ENCODE measurements around the gene MAPK8IP1.

MAPK8IP1 gene

GRCh38 chr11:45906965-45907611 is 21.6 kb downstream of the MAPK8IP1 start, which contains the start of gene FREY1:
FREY1 (minus strand) TSS chr11:45907271; CDS start chr11:45907245, 26 bp downstream.
- in situ Hi-C loops (cut with MboI; ENCODE audit: low sequenced_read_pairs) = no loop called here

GRCh38 chr11:45907911-45908370 is 22.5 kb downstream of the MAPK8IP1 start:
- in situ Hi-C loops (cut with MboI; ENCODE audit: low sequenced_read_pairs) = no loop called here

GRCh38 chr11:45909594-45910475 is 24.4 kb downstream of the MAPK8IP1 start:
- in situ Hi-C loops (cut with MboI; ENCODE audit: low sequenced_read_pairs) = no loop called here

DNA sequence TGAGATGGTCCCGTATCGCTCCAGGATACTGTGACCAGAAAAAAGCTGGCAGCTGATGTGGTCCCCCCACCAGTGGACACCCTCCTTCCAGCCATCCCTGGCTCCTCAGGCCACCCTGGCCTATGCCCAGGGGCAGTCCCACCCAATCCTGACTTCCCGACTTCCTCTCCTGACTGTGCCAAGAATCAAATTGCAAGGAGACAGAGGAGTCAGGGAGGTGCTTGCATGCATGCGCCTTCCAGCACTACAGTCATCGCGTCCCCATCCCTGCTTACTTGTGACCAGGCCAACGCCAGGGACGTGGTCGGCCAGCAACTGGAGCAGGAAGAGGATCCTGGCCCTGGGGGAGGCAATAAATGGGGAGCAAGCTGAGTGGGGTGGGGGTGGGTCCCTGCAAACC is 25.2 kb downstream of the MAPK8IP1 start:
- in situ Hi-C loops (cut with MboI; ENCODE audit: low sequenced_read_pairs) = no loop called here

GRCh38 chr11:45913514-45913913 is 28.1 kb downstream of the MAPK8IP1 start:
- in situ Hi-C loops (cut with MboI; ENCODE audit: low sequenced_read_pairs) = no loop called here

GRCh38 chr11:45913942-45914635 is 28.6 kb downstream of the MAPK8IP1 start:
- in situ Hi-C loops (cut with MboI; ENCODE audit: low sequenced_read_pairs) = no loop called here

GRCh38 chr11:45915446-45915845 is 30.0 kb downstream of the MAPK8IP1 start:
- in situ Hi-C loops (cut with MboI; ENCODE audit: low sequenced_read_pairs) = no loop called here

- in situ Hi-C loops (cut with MboI; ENCODE audit: low sequenced_read_pairs) = no loop called here
Observed at GRCh38 chr11:45917286-45917622, 31.8 kb downstream of the MAPK8IP1 start.

- in situ Hi-C loops (cut with MboI; ENCODE audit: low sequenced_read_pairs) = no loop called here
Observed at GRCh38 chr11:45917623-45918330, 32.3 kb downstream of the MAPK8IP1 start, which contains the start of gene PEX16. PEX16 (minus strand) TSS chr11:45917877; CDS start chr11:45917811, 66 bp downstream.

DNA sequence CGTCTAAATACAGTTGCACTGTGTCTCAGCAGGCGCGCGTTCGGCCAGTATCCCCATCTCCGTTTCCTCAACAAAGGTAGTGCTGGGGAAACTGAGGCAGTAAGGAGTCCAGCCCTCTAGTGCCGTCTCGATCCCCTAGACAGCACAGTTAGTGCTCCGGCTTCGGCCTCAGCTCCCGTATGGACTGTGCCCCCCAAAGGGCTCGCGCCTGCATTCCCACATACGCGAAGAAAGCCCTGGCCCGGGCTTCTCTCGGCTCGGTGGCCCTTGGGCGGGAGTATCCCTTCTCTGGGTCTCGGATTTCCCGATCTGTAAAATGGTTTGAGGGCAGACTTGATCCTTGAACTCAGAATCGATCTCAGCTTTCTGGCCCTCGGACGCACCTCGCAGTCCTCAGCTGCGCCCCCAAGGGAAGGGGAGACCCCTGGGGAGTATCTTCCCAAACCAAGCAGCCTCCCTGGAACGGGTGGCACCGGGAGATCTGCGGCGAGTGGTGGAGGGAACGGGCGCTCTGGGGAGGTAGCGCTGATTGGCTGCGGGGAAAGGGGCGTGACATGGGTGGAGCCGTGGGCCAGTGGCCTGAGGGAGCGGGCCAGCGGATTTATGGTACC is 33.0 kb downstream of the MAPK8IP1 start:
- in situ Hi-C loops (cut with MboI; ENCODE audit: low sequenced_read_pairs) = no loop called here

DNA sequence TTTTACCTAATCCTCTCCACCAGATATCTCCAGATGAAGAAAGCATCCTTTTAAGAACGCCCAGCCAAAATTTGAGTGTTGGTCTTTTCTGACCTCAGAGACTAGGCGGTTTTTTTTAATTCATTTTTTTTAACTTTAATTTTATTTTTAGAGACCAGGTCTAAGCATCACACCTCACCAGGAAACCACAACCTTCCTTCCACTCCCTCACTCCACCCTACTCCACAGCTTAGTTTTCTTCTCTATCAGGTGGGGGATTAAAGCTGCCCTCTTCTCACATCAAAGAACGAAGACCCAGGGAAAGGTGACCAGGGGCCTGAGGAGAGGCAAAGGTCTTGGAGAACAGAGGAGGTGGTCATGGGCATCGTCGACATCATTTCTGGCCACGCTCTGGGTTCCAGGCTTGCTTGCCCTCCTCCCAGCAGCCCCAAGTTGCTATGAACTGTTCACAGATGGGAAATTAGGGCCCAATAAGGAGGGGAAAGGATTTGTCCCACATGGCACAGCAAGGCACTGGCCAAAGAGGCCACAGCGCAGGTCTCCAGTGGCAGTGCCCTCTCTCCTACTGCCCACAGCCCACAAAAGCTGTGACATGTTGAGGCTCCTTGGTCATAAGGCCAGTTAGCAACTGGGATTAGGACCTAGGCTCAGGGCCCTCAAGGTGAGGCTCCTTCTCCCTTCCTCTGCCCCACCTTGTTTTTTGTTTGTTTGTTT is 33.7 kb downstream of the MAPK8IP1 start:
- in situ Hi-C loops (cut with MboI; ENCODE audit: low sequenced_read_pairs) = no loop called here

DNA sequence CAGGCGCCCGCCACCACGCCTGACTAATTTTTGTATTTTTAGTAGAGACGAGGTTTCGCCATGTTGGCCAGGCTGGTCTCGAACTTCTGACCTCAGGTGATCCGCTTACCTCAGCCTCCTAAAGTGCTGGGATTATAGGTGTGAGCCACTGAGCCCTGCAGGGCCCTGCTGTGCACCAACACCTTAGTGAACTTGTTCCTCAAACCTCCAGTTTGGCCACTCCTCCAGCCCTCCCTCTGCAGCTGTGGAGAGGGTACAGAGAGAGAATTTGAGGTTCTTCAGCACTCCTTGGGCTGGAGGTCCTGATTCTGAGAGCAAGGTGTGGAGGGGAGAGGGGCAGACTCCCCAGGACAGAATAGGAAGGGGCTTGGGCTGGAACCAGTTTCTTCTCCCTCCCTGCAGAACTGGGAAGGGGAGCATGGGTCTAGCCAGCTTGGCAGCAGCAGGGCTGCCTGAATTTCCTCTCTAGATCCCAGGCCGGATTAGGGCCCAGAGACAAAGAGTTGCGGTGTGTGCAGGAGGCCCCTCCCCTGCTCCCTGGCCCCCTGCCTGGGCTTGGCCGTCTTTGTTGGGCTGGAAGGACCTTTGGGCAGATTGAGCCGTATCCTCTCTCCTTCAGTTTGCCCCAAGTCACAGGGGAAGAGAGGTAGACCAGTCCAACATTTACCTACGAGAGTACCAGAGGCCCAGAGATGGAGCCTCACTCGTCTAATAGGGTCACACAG is 34.5 kb downstream of the MAPK8IP1 start:
- in situ Hi-C loops (cut with MboI; ENCODE audit: low sequenced_read_pairs) = no loop called here

GRCh38 chr11:45920531-45921477 is 35.4 kb downstream of the MAPK8IP1 start:
- in situ Hi-C loops (cut with MboI; ENCODE audit: low sequenced_read_pairs) = no loop called here

DNA sequence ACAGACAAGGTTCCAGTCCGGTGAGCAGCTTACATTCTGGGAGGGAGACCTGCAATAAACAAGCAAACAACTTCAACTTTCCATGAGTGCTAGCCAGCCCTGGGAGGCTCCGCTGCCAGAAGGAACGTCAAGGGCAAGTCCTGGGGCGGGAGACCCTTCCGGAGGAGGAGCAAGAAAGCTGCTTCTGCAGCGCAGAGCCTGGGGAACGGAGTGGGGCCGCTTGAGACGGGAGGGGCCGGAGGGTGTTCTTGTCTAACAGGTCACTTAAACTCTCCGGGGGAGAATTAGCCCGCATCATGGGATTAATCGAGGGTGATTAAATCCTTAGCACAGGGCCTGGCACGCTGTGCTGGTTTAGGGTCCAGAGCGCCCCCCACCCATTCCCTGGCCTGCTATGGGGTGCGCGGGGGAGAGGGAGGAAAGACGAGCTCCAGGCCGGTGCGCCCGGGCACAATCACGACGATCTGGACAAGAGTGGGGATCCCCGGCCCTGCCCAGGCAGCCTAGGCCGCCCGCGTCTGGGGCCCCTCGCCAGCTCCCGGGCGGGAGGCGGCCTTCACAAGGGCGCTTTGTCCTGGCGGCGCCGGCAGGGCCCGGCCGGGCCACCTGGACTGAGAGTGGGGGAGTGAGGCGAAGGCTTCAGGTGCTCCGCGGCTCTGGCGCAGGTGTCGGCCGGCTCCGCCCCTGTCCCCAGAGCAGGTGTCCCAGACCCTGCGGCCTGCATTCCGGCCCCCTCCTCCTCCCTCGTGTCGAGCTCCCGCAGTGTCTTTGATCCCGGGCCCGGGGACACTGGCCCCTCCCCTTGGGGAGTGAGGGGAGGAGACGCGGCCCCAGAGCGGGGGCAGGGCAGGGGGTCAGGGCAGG is 36.3 kb downstream of the MAPK8IP1 start:
- in situ Hi-C loops (cut with MboI; ENCODE audit: low sequenced_read_pairs) = no loop called here

DNA sequence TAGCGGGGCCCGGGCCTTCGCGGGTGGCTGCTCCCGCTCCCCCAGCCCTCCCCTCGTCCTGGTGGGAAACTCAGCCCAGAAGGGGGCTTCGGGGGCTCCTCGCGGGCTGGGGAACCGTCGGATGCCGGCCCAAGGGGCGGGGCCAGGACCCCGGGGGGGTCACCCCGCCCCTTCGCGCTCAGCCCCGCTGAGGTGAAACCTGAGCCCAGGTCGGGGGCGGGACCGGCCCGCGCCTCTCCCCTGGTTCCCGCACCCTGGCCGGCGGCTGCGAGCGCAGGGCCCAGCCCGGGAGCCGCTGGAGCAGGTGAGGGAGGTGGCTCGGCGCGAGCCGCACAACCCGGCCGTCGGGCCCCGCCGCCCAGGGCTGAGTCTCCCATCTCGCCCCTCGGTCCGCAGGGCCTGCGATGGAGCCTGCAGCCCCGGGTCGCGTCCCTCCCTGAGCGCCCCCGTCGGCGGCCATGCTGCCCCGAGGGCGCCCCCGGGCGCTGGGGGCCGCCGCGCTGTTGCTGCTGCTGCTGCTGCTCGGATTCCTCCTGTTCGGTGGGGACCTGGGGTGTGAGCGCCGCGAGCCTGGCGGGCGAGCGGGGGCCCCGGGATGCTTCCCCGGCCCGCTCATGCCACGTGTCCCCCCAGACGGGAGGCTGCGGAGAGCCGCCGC is 37.1 kb downstream of the MAPK8IP1 start, which contains the start of gene LARGE2:
TSS of gene LARGE2 (plus strand) at position 232 of the 658 bp plus-strand sequence. CDS start at position 459, 227 bp downstream.
- in situ Hi-C loops (cut with MboI; ENCODE audit: low sequenced_read_pairs) = no loop called here

All from HL-60/S4 treated with retinoic acid at 250 ng/mL for 4 days and 3 days (cell line).